GM12874 (cell line): ENCODE results near the gene SCFD2.

ENCODE experiments used
- CTCF ChIP-seq: IDR thresholded peaks from 2 replicates; pipeline ENCODE4 v1.5.1; 2011; ENCODE audit warnings: low read depth, mild to moderate bottlenecking, control low read depth, low read length, moderate library complexity; ENCODE audit not compliant: insufficient read depth

The SCFD2 gene

GRCh38 chr4:52936729-52937128 is 429.1 kb downstream of the SCFD2 start:
- TF ChIP-seq CTCF, result no peak

GRCh38 chr4:52935317-52935716 is 430.5 kb downstream of the SCFD2 start:
- no peak for TF ChIP-seq CTCF

GRCh38 chr4:52933738-52934137 is 432.1 kb downstream of the SCFD2 start:
- no peak for TF ChIP-seq CTCF

GRCh38 chr4:52932591-52933470 is 433.0 kb downstream of the SCFD2 start:
- no peak for TF ChIP-seq CTCF

- TF ChIP-seq CTCF, result no peak
Observed at GRCh38 chr4:52931243-52931642, 434.6 kb downstream of the SCFD2 start.

- TF ChIP-seq CTCF, result no peak
Observed at GRCh38 chr4:52926196-52926974, 439.5 kb downstream of the SCFD2 start.

GRCh38 chr4:52925531-52925968 is 440.3 kb downstream of the SCFD2 start:
- TF ChIP-seq CTCF, result no peak
